GM15510 (cell line): ENCODE results near the gene C19orf81.

ENCODE experiments used
- POLR2A ChIP-seq: IDR thresholded peaks from 3 replicates; pipeline ENCODE4 v1.6.1; 2011; ENCODE audit warnings: borderline replicate concordance; ENCODE audit not compliant: insufficient read length; ENCODE audit errors: extremely low read depth

C19orf81 gene

GRCh38 chr19:50652722-50653121 is 3.5 kb downstream of the C19orf81 start:
- TF ChIP-seq POLR2A: no peak

DNA sequence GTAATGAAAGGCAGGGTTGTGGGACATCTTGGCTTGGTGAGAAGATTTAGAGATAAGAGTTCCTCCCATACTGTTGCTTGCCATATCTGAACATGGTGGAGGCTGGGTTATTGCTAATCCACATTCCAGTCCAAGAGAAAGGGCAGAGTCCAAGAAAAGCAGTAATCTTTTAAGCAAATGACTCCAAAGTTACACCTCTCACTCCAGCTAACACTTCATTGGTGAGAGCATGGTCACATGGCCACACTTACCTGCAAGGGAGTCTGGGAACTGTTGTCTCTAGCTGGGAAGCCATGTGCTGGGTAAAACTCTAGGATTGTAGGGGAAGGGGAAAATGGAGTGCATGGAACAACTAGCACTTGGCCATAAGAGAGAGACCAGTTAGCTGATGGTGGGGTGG is 5.6 kb downstream of the C19orf81 start:
- no peak for TF ChIP-seq POLR2A

DNA sequence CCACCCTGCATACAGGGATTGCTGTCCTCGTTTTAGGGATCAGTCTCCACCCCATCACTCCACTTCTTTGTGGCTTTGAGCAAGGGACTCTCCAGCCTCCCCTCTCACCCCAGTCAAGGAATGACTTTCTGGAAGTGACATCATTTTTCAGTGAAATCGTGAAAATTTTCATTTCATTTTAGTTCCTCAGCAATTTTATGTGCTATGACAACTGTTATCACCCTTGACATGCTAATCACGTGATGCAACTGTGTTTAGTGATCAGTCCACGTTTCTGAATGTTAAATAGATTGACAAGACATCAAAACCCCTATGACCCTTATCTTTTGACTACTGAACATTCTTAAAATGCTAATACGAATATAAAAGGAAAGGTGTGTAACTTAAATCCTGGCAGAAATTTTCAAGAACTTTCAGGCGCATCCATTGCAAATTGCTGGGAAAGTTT is 8.0 kb downstream of the C19orf81 start:
- TF ChIP-seq POLR2A: no peak

- TF ChIP-seq POLR2A: peak; percentile 28
Measured at GRCh38 chr19:50657712-50658440, 8.6 kb downstream of the C19orf81 start.

- no peak for TF ChIP-seq POLR2A
Measured at GRCh38 chr19:50658441-50659317, 9.4 kb downstream of the C19orf81 start.

DNA sequence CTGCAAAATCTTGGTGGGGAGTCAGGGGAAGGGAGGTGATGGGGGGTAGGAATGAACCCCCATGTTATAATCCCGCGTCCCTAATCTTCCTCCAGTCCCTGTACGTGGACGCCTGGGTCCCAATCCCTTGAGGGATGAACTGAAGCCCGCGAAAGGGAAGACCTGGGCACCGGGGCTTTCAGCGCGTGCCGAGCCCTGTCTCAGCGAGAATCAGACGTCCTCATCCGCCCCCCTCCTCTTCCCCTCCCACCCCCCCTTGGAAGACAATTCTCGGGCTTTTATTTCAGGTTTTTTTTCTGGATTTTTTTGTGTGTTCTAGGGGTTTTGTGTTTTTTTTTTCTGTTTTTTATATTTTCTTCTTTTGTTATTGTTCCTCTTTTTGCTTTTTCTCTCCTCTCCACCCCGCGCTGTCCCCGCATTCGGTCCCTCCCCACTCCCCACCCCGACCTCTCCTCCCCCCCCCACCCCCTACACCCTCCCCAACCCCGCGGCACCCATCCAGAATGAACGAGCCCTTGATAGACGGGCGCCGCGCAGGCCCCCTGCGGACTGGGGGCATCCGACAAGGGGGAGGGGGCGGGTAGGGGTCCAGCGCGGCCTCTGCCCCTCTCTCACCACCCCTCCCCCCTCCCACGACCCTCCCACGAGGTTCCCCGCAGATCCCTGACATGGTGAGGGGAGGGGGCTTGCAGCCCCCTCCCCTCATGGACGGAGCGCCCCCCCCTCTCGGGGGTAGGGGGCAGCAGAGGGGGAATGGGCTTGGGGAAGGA is 10.3 kb downstream of the C19orf81 start:
- TF ChIP-seq POLR2A: no peak

GRCh38 chr19:50660088-50660366 is 10.8 kb downstream of the C19orf81 start:
- TF ChIP-seq POLR2A: no peak

DNA sequence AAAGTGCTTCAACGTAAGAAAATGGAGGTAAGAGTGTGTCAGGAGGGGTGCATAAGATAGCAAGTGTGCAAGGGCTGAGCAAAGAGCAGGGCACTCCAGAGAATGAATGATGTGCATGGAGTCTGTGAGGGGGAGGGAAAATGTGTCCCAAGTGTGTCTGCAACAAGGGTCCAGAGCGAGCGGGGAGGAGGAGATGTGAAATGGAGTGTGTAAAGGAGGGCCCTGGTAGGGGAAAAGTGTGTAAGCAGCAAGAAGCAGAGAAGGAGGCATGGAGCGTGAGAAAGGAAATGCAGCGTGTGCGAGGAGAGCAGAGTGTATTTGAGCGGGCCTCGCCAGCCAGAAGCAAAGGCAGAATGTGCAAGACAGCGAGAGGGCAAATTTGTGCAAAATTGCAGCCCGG is 11.8 kb downstream of the C19orf81 start:
- TF ChIP-seq POLR2A: no peak

DNA sequence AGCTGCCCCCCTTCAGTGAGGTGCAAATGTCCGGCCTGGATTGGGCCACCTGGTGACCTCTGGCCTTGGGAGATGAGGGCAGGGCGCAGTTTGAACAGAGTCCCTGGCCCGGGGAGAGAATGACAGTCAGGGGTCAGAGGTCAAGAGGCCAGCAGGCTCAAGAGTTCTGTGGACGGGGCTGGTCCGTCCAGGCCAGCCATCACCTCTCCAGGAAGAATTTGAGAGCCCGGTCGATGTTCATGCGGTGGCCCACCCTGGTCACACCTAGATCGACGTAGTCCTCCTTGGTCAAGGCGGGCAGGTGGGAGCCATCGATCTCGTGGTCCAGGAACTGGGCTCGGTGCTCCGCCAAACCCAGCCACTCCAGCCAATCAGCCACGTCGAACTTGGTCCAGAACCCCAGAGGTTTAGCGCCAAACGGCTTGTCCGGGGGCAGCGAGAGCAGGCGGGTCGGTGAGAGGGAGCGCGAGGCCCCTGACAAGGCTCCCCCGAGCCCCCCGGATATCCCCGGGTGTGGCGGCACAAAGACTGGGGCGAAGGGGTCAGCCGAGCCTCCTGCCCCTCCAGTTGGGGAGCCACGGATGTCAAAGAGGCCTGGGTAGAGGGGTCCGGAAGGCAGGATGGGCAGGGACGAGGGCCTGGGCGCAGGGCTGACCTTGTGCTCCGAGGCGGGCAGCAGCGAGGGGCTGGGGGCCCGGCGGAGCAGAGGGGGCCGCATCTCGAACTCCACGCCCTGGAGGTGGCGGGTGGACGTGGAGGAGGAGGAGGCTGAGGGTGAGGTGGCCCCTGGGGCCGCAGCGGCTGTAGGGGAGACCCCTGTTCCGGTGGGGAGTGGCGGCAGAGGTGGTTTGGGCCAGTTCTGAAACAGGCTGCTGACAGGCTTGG is 12.8 kb downstream of the C19orf81 start:
- TF ChIP-seq POLR2A: no peak

GRCh38 chr19:50662651-50663481 is 13.6 kb downstream of the C19orf81 start:
- TF ChIP-seq POLR2A: no peak

GRCh38 chr19:50663482-50663790 is 14.2 kb downstream of the C19orf81 start:
- no peak for TF ChIP-seq POLR2A

GRCh38 chr19:50664204-50664603 is 15.0 kb downstream of the C19orf81 start:
- no peak for TF ChIP-seq POLR2A

GRCh38 chr19:50666346-50667176 is 17.3 kb downstream of the C19orf81 start:
- no peak for TF ChIP-seq POLR2A
